Osteoblast (primary cell): ENCODE data around the gene P2RY14. TPM values are rescaled to one million over a fixed set of nuclear protein-coding genes. Genes with fewer than 3 reads are reported as not detected.

Experiments
- DNase-seq: peaks from one replicate; pipeline ENCODE4 v3.0.0; 2011; ENCODE audit warnings: low spot score, mixed read lengths; ENCODE audit not compliant: insufficient read length; ENCODE audit errors: missing footprints
- H2AFZ ChIP-seq: 2 replicates; pipeline ENCODE4 v1.6.0; 2011; ENCODE audit warnings: mild to moderate bottlenecking, low read length
- H3K27ac ChIP-seq: 2 replicates; pipeline ENCODE4 v1.5.1; 2011; ENCODE audit warnings: mild to moderate bottlenecking, low read depth, low read length, moderate library complexity
- H3K27me3 ChIP-seq: 2 replicates; pipeline ENCODE4 v1.6.0; 2012; ENCODE audit warnings: mild to moderate bottlenecking, control low read depth, inconsistent platforms, low read length, moderate library complexity; ENCODE audit not compliant: insufficient read depth
- H3K36me3 ChIP-seq: 2 replicates; pipeline ENCODE4 v1.5.1; 2011; ENCODE audit warnings: mild to moderate bottlenecking, low read length, control low read depth, moderate library complexity; ENCODE audit not compliant: insufficient read depth
- H3K4me1 ChIP-seq: 2 replicates; pipeline ENCODE4 v1.5.1; 2011; ENCODE audit warnings: mild to moderate bottlenecking, low read length, control low read depth, moderate library complexity; ENCODE audit not compliant: insufficient read depth
- H3K4me2 ChIP-seq: 2 replicates; pipeline ENCODE4 v1.6.0; 2011; ENCODE audit warnings: mild to moderate bottlenecking, low read length; ENCODE audit not compliant: insufficient read depth
- H3K4me3 ChIP-seq: fragments of 200-600 bp; sonication (generic); 3 replicates; pipeline ENCODE4 v1.5.1; 2012; ENCODE audit warnings: mild to moderate bottlenecking, low read length, inconsistent platforms; ENCODE audit not compliant: insufficient read depth
- H3K79me2 ChIP-seq: 2 replicates; pipeline ENCODE4 v1.6.0; 2012; ENCODE audit warnings: mild to moderate bottlenecking, low read length, control low read depth, inconsistent platforms; ENCODE audit not compliant: insufficient read depth
- H3K9me3 ChIP-seq: 2 replicates; pipeline ENCODE4 v1.5.1; 2011; ENCODE audit warnings: low read depth, low read length, control low read depth
- H4K20me1 ChIP-seq: 2 replicates; pipeline ENCODE4 v1.6.0; 2012; ENCODE audit warnings: mild to moderate bottlenecking, low read length, control low read depth; ENCODE audit not compliant: insufficient read depth
- CTCF ChIP-seq: IDR thresholded peaks from 2 replicates; pipeline ENCODE4 v1.5.1; 2011; ENCODE audit warnings: mild to moderate bottlenecking, low read depth, low read length, moderate library complexity; ENCODE audit errors: extremely low read depth
- total RNA-seq: library from RNA; depleted of rRNA; stranded (reverse); fragments of >200 nt; gene quantifications from 2 replicates; pipeline ENCODE4 v1.2.3, GENCODE V29; 2012

Gene P2RY14
- total RNA-seq, 1 donor = not detected

GRCh38 chr3:151169262-151169947 is 108.9 kb downstream of the P2RY14 start:
- Histone ChIP-seq H3K4me2 (no peak overlapping the region), H3K79me2 (no peaks in the 10 kb centered on the region), H3K27ac (no peak overlapping the region), H3K9me3 (no peaks in the 10 kb centered on the region), H2AFZ (peak overlapping the region; percentile 48), H3K36me3 (no peaks in the 10 kb centered on the region), H3K4me3 (no peak overlapping the region), H4K20me1 (no peaks in the 10 kb centered on the region), H3K4me1 (no peaks in the 10 kb centered on the region), H3K27me3 (peaks cover 2% of the 10 kb centered on the region)
- no peak for DNase-seq
- TF ChIP-seq CTCF = no peak

- Histone ChIP-seq H3K27ac (no peak overlapping the region), H2AFZ (no peak overlapping the region), H3K27me3 (peaks cover 6% of the 10 kb centered on the region), H4K20me1 (no peaks in the 10 kb centered on the region), H3K4me1 (no peaks in the 10 kb centered on the region), H3K79me2 (no peaks in the 10 kb centered on the region), H3K36me3 (no peaks in the 10 kb centered on the region), H3K4me3 (no peak overlapping the region), H3K4me2 (no peak overlapping the region), H3K9me3 (no peaks in the 10 kb centered on the region)
- TF ChIP-seq CTCF = peak; percentile 89
- peak; percentile 84 for DNase-seq
Observed at GRCh38 chr3:151168269-151169094, 109.9 kb downstream of the P2RY14 start.

GRCh38 chr3:151166161-151166560 is 112.2 kb downstream of the P2RY14 start:
- H3K27ac ChIP-seq = no peak overlapping the region
- no peaks in the 10 kb centered on the region for H3K79me2 ChIP-seq
- H3K4me1 ChIP-seq = no peaks in the 10 kb centered on the region
- no peak overlapping the region for H3K4me2 ChIP-seq
- H3K27me3 ChIP-seq = peaks cover 11% of the 10 kb centered on the region
- no peaks in the 10 kb centered on the region for H4K20me1 ChIP-seq
- DNase-seq = no peak
- no peak overlapping the region for H3K4me3 ChIP-seq
- no peaks in the 10 kb centered on the region for H3K9me3 ChIP-seq
- peak; percentile 32 for TF ChIP-seq CTCF
- H2AFZ ChIP-seq = no peak overlapping the region
- H3K36me3 ChIP-seq = no peaks in the 10 kb centered on the region

- Histone ChIP-seq H2AFZ (no peak overlapping the region), H3K4me3 (no peak overlapping the region), H3K4me1 (no peaks in the 10 kb centered on the region), H3K79me2 (no peaks in the 10 kb centered on the region), H3K36me3 (no peaks in the 10 kb centered on the region), H4K20me1 (no peaks in the 10 kb centered on the region), H3K27me3 (peaks cover 15% of the 10 kb centered on the region), H3K4me2 (no peak overlapping the region), H3K27ac (no peak overlapping the region), H3K9me3 (no peaks in the 10 kb centered on the region)
- TF ChIP-seq CTCF = no peak
- no peak for DNase-seq
Observed at GRCh38 chr3:151165226-151165625, 113.1 kb downstream of the P2RY14 start.
